Measurements from ENCODE around the gene GRAMD2B. TPM values are rescaled to one million over a fixed set of nuclear protein-coding genes. Genes with fewer than 3 reads are reported as not detected.

The GRAMD2B gene
- total and polyA plus RNA-seq, 2 of the 13 experiments (the other 11 are each of a cell fraction or from before 2014, with no cell fraction given), result 8.1 to 10.6 TPM

DNA sequence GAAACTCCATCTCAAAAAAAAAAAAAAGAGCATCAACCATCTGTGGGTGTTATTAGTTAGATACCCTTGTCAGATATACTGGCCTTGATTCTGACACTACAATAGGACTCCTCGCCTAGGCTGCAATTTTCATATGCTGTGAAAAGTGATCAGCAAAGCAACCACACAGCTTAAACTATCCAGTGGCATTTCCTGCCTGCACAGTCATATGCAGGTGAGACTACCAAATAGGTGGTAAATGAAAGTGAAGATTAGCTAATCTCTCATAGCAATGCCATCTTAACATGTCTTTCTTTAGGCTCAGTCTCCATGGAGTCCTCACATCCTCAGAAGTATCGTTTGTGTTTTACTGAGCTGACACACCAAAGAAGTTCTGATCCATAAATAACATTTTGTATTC, 40.8 kb downstream of the GRAMD2B start:
- WGBS (ENCODE audit: low lambda C conversion rate), result 96% methylated on average over 2 of the region's 2 CpGs
- ChIA-PET POLR2A (no interaction called here), CTCF (ENCODE audit: low intra/inter-chr PET ratio, low total read pairs) (no interaction called here)
- H3K36me3 ChIP-seq (replicated peaks in 1 of 2; ENCODE audit: control insufficient read depth in 1 of 2, insufficient read depth in 2 of 2, low read length in 2 of 2), result 0 out of 5 replicates have a peak, but pooled peaks cover 0 to 6% of the 10 kb centered on the region in 2 experiments
- no TSS peak for BruUV-seq (replicated peaks)
- TF ChIP-seq HIVEP1 (CRISPR knock-in tag; IDR thresholded peaks at IDR 0.05) (no peak), SIX1 (CRISPR knock-in tag; IDR thresholded peaks at IDR 0.05; ENCODE audit: borderline replicate concordance) (no peak), MIER3 (CRISPR knock-in tag; IDR thresholded peaks at IDR 0.05; ENCODE audit: borderline replicate concordance) (no peak), SSRP1 (CRISPR knock-in tag; IDR thresholded peaks at IDR 0.05) (no peak), RFX5 (IDR thresholded peaks at IDR 0.05; ENCODE audit: low read depth, low read length) (no peak), HOXA5 (CRISPR knock-in tag; IDR thresholded peaks at IDR 0.05) (no peak), ZMYM2 (CRISPR knock-in tag; IDR thresholded peaks at IDR 0.05) (no peak), SMARCE1 (IDR thresholded peaks at IDR 0.05; ENCODE audit: borderline replicate concordance) (no peak), ZNF34 (CRISPR knock-in tag; IDR thresholded peaks at IDR 0.05; ENCODE audit: borderline replicate concordance) (no peak), GLI4 (CRISPR knock-in tag; IDR thresholded peaks at IDR 0.05; ENCODE audit: borderline replicate concordance) (no peak), SRSF9 (IDR thresholded peaks at IDR 0.05; ENCODE audit: borderline replicate concordance, insufficient read depth, low read depth, low read length, poor library complexity, severe bottlenecking) (no peak), ZFP41 (CRISPR knock-in tag; IDR thresholded peaks at IDR 0.05; ENCODE audit: borderline replicate concordance) (no peak), ZNF274 (CRISPR knock-in tag; IDR thresholded peaks at IDR 0.05) (no peak), BCL6 (CRISPR knock-in tag; IDR thresholded peaks at IDR 0.05) (no peak), MBNL3 (CRISPR knock-in tag; conservative IDR thresholded peaks at IDR 0.05) (no peak), NR2C2 (CRISPR knock-in tag; IDR thresholded peaks at IDR 0.05; ENCODE audit: borderline replicate concordance) (no peak), KLF13 (CRISPR knock-in tag; IDR thresholded peaks at IDR 0.05) (no peak)
- in situ Hi-C loops (cut with HindIII; ENCODE audit: extremely low pct_ligation_motif_present, low pct_unique_long_range_greater_than_20kb), result no loop called here
- peaks cover 10% of the 10 kb centered on the region for H3K4me1 ChIP-seq (ENCODE audit: insufficient read depth, low read length)
- no peak for DNase-seq (ENCODE audit: low spot score)
- H2AFZ ChIP-seq (ENCODE audit: low read length), result no peak overlapping the region
- H3K79me2 ChIP-seq (ENCODE audit: insufficient read depth, low read length), result no peaks in the 10 kb centered on the region
- no peak for FAIRE-seq
- no peak overlapping the region for H3K4me3 ChIP-seq (replicated peaks in 1 of 3; ENCODE audit: insufficient read depth in 1 of 3, low read depth in 2 of 3, low read length in 3 of 3)
- H3K27me3 ChIP-seq (ENCODE audit: control insufficient read depth in 1 of 2, insufficient read depth in 2 of 2, low read length in 2 of 2), result no peaks in the 10 kb centered on the region
- no peak overlapping the region for H3K9ac ChIP-seq (ENCODE audit: insufficient read depth, low read depth, low read length)
- H3K27ac ChIP-seq (ENCODE audit: extremely low read length, insufficient read depth, low read length), result no peak overlapping the region
- H4K20me1 ChIP-seq (ENCODE audit: insufficient read depth, low read length), result no peaks in the 10 kb centered on the region
- no peaks in the 10 kb centered on the region for H3K9me3 ChIP-seq (ENCODE audit: low read length)
- no peak overlapping the region for H3K4me2 ChIP-seq (ENCODE audit: low read depth, low read length)
- intact Hi-C loops (cut with micrococcal nuclease; ENCODE audit: unreplicated experiment), result no loop called here
- no peak for ATAC-seq

All from HepG2 (cell line).